GM19372 (cell line): ENCODE data around the gene SASH1.
"Not testable (repeated sequence)": the region's sequence is repeated elsewhere in the genome, so short reads cannot be mapped to it uniquely, and the experiment has no call there.

Source experiments
- ATAC-seq: cut with Tn5 transposase; IDR thresholded peaks from one replicate; pipeline ENCODE4 v1.9.1; 2021; ENCODE audit warnings: mild to moderate bottlenecking, low read depth, moderate library complexity; ENCODE audit not compliant: unreplicated experiment

Gene SASH1

DNA sequence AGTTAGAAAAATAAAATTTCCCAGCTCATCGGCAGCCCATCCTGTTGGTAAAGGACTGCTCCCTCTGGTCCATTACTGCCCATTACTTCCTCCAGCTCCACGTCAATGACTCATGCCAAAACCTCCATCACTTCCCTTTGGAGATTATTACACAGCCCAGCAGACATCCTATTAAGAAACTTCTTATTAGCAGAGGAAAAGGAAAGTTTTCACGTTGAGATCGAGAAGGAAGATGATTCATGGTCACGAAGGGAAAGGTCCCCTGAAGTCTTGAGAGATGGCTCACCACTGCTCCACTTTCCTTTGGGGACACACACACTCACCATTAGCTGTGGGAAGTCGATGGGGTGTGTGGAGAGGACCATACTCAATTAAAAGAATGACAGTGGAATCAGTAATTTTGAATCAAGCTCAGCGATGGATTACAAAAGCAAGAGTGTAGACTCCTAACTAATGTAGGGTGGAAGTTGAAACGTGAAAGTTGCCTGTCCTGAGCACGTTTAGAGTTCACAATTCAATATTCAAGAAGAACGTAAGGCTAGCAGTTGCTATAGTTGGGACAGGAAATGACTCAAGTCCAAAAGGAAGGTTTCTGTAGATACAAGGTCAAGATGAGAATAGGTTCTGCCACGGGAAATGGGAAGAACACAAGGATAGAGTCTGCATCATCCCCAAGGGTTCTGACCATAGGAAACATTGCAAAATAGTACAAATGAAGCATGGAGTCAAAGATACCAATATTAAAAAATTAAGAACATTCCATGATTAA, 21.6 kb downstream of the SASH1 start:
- no peak for ATAC-seq

DNA sequence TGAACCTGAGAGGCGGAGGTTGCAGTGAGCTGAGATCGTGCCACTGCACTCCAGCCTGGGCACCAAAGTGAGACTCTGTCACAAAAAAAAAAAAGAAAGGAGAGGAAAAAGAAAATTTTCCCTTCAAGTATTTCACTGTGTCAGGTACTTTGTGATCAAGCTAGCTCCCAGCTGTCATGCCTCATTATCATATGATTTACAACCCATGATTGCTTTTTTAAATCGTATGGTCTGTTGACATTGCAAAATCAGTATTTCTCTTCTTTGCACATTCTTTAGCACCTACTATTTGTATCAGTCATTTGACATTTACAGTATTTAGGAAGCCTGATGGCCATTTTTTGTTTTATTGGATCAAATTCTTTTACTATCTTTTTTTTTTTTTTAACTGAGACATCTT, 22.4 kb downstream of the SASH1 start:
- no peak for ATAC-seq

DNA sequence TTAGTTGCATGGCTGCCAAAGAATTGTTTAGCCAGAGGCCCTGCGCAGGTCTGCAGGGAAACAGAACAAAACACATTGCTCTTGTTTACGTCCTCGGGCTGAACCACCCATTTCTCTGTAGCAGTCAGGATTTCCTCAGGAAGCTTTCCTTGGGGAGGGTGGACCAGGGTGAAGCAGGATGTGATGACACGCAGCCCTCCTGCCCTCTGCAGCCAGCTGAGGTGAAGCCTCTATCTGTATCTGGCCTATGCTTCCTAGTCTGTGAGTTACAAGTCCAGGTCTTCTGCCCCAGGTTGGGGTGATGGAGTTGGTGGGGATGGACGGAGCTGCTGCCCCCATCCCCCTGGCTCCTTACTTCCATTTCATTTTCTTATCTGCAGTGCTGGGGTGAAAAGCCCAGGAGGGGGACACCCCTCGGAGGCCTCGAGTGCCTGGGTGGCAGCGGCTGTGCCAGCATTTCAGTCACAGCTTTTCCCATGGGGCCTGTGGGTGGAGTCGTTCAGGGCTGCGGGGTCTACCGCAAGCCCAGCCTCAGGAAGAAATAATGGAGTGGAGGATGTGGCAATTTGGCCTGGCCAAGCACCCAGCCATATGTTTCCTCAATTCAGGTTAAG, 24.9 kb downstream of the SASH1 start:
- no peak for ATAC-seq

DNA sequence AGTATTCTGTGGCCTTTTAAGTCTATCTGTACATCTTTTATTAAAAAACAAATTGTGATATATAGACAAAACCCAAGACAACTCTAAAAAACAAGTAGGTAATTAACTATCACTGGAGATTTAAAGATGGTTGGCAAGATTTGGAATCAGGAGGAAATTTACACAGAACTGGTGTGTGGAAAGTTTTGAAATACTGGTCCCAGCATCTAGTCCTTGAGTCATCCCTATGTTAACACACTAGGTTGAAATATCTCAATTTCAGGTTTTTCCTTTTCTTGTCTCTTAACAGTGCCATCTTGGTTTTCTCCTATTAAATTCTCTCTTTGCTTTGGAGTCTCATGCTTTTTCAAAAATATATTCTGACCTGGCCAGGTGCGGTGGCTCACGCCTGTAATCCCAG, 27.5 kb downstream of the SASH1 start:
- ATAC-seq, result no peak

DNA sequence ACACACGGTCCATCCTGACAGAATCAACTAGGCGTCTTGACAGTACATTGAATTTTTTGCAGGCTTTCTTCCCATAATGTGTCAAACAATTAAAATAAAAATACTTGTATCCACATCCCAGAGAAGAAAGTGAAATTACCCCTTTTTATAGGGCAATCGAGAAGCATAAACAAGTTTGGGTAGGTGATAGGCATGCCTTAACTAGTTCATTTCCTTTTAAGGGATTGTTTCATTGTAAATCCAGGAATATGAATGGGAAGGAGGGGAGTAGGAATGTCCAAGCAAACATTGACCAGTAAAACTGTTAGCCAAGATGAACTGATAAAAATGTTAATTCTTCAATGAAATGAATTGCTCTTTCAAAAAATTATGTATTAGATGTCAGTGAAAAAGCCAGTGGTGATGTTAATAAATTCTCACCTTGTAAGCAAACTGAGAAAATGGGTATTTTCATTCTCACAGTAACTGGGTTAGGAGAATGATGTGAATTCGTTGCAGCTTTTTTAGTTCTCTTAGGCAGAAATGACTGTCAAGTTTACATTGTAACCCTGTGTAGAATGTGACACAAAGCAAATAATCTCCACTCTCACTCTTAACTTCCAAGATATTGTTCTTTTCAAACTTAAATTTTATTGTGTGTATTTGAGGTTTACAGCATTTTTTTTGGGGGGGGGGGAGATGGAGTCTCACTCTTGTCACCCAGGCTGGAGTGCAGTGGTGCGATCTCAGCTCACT, 31.6 kb downstream of the SASH1 start:
- ATAC-seq, result no peak

DNA sequence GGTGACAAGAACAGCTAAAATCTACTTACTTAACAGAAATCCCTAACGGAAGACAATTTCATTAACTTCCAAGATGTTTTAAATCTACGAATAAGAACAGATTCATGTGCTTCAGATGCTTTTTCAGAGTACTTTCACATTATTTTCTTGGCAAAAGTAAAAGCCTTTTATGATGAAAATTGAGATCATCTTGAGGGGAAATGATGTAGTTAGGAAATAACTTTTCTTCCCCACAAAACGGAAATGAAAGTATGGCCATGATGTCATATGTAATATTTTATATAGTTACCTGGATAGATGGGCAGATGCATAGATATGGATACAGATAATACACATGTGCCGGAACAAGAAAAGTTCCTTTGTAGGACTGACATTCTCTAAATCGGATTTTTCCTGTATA, 32.8 kb downstream of the SASH1 start:
- ATAC-seq, result no peak

DNA sequence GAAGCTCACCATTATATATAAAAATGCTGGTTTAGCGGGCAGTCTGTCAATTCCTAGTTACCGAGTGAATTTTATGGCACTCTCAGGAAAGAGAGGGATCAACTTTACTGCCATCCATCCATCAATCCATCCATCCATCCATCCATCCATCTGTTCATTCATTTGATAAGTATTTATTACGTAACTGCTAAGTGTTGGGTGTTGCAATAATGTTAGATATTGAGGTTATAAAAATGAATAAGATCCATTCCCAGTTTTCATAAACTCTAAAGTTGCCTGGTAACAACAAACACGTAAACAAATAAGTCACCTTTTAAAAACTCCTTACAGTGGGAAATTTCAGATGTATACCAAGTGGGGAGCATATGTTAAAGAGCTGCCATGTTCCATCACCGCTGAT, 36.8 kb downstream of the SASH1 start:
- no peak for ATAC-seq

DNA sequence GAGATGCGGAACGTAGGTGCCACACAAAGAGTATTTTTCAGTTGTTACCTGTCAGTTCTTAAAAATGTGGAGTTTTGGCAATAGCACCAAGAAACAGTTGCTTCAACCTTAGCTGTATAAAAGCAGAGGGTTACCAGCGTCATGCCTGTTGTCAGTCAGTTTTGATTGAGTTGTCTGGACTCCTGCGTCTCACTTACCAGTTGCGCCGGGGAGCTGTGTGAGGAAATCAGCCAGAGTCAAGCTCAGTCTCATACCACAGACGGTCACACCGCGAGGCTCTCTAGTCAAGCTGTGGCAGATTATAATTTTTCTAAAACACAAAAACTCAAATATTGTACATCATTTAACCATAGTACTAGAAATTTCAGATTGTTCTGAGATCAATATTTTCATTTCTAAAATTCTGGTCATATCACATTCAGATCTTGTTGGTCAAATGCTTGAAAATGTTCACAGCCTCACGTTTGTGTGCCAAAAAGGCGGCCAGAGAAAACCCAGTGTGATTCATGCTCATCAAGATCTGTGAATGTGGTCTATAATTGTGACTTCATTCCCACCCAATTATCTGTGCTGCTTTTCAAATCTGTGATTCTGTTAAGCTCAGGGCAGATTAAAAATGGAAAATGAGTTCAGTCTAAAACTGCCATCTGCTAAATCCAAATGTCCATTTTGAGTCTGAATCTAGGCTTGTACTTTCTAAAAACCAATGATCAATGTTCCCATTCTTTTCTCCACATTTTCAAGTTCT, 37.5 kb downstream of the SASH1 start:
- ATAC-seq, result no peak

DNA sequence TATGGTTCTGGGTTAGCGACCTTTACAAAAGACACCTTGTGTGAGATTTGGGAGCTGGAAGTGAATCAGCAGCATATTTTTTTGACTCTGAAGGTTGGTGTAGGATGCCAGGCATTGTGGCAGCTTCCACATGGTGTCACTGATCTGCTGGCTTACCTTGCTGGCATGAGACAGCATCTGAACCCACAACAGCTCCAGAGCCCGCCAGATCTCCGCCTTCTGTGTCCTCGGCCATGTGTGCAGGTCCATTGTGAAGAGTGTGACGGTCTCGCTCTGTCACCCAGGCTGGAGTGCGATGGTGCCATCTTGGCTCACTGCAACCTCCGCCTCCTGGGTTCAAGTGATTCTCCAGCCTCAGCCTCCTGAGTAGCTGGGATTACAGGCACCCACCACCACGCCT, 39.4 kb downstream of the SASH1 start:
- ATAC-seq, result not testable (repeated sequence)

DNA sequence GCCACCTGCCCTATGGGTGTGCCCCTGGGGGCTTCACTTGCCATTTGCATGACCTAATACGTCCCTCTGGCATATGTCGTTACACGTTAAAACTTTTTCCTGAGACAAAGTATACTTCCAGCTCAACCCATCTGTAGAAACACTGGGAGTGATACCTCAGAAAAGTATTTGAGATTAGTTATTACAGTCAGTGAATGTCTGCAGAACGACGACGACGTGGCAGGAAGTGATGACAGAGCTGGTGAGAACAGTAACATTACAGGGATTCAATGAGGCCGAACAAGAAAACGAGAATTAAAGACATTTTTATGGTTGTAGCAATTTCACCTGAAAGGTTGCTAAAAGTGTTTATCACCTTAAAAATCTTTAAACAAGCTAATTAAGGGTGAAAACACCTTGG, 40.2 kb downstream of the SASH1 start:
- no peak for ATAC-seq

DNA sequence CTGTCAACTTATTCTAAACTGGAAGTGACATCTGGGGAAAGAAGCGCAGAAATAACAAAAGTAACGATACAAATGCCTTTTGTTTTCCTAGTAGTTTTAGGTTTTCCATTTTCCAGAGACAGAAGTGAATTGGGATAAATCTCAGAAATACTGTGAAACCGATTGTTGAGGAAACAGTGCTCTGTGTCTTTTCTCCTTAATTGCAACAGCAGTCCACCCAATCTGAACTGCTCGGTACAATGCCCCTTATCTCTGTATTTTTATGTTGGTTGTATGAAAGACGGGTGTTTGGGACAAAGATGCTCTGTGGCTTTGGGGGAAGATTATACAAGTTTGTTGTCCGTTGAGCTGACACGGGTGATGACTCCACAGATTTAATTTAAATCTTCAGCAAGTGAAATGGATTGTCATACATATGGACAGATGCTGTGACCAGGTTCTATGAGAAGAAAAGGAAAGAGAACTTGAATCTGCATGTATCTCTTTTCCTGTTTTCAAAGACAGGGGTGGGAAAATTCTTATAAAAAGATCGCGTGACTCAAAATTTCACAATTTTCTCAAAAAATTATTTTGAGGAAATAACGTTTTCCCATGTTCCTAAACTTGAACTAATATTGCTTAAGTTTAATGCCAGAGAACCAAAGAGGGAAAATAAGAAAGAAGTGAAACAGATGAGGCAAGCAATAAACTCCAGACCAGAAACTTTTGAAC, 41.2 kb downstream of the SASH1 start:
- ATAC-seq, result no peak

DNA sequence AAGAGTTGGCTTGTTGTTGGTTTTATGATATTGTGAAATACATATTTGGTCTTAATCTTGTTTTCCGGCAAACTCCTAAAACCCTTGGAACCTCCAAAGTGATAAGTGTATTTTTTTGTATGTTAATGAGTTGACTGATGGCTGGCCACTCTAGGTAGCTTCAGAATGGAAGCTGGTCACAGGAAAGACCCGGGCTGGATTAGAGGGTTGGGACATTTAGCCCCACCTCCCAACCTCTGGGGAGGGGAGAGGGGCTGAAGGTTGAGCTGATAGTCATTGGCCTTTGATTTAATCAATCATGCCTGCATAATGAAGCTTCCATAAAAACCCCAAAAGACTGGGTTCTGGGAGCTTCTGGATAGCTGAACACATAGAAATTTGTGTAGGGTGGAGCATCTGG, 42.7 kb downstream of the SASH1 start:
- ATAC-seq, result no peak

DNA sequence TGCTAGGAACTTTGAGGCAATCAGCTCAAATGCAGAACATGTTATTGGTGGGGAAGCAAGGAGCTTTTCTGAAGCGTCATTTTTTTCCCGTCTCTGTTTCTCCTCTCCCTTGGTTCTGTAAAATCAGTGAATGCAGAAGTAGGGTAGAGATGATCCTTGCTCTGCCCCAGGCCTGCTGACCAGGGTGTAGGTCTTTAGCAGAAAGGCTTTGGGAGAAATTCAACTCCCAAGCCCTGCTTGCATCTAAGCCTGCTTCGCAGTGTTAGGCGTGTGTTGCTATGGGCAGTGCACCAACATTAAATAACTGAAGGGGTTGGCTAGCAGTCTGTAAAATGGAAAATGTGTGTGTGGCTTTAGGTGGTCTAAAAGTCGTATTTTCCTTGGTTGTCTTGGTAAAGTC, 45.9 kb downstream of the SASH1 start:
- ATAC-seq, result no peak

DNA sequence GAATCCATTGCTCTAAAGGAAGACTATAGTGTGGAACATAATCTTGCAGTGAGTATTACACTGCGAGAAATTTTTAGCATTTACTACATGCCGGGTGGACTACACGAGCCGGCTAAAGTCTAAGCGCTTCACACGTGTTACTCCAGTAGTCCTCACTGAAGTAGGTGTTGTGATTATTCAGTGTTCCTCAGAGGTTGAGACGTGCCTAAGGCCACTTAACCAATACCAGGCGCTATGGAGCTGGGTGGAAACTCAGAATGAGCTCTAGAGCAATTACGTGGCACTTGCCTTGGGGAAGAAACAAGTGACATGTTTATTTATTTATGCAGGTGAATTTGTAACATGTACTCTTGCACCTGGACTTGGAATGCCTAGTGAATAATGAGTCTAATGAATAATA, 46.4 kb downstream of the SASH1 start:
- ATAC-seq, result no peak

DNA sequence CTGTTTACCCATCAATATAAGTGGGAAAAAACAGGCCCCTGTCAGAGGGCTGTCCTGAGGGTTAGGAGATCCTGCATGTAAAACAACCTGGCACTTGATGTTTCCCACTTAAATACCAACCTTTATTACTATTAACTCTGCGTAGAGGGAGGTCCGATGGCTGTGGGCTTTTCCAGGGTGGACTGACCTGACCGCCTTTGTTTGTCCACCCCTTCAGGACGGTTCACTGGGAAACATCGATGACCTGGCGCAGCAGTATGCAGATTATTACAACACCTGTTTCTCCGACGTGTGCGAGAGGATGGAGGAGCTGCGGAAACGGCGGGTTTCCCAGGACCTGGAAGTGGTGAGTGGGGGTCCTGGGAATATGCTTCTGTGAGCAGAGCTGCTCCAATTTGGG, 47.3 kb downstream of the SASH1 start:
- no peak for ATAC-seq

DNA sequence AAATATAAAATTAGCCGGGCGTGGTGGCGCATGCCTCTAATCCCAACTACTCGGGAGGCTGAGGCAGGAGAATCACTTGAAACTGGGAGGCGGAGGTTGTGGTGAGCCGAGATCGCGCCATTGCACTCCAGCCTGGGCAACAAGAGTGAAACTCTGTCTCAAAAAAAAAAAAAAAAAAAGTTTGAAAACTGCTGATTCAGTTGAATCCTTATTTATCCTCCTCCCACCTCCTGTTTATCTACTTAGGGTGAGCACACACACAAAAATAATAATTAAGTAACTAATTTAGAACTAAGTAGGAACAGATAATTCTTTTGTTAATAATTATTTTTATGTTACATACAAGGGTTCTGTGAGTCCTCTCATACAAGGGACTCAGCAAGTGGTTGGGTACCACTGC, 49.5 kb downstream of the SASH1 start:
- ATAC-seq, result not testable (repeated sequence)

DNA sequence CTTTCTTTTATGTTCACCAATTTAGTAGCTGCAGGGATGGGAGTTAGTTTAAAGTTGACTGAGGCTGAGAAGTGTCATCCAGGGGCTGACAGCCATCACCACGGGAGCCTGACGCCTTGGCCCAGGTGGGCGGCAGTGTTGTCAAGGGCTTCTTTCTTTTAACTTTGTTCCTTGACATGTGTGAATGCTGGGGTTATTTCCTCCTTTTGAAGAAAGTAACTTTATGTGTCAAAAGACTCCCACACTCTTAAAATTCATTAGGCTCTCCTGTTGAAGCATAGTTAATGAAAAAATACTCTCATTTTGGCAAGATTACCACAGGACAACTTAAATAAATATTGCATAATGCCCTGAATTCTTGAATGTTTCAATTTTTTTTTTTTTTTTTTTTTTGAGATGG, 50.0 kb downstream of the SASH1 start:
- no peak for ATAC-seq

DNA sequence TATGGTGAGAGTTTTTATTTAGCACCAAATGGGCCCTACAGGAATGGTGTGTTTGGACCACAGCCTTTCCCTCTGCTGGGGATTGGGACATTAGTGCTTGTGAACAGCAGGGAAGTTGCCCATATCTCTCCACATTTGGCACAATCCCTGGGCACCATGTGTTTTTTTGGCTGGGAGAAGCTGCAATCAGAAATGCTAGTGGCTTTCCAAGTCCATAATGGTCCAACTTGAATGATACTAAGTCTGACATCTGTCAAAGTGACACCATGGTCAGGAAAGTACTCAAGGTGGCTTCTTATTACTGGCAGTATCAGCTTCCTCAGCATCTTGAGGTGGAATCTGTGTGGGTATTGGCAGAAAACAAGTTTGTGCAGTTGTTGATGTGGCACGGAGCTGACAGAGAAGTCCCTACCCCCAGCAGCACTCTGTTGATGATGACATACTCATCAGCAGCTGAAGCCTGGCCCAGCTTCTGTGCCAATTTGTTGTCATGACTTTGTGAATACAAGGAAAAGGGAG, 53.0 kb downstream of the SASH1 start:
- ATAC-seq, result no peak

DNA sequence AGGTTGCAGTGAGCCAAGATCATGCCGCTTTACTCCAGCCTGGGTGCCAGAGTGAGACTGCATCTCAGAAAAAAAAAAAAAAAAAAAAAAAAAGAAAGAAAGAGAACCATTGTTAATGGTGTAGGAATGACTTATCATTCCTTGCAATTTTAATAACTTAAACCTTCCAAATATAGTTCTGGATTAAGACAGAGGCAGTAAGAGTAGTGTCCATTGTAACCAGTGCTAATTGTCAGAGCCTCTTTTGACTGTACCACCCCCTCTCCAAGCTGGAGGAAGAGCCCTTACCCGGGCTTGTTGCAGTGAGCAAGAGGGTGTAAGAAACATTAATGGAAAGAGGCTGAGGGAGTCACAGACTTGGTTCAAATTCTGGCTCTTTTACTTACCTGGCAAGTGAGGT, 53.8 kb downstream of the SASH1 start:
- ATAC-seq, result no peak

DNA sequence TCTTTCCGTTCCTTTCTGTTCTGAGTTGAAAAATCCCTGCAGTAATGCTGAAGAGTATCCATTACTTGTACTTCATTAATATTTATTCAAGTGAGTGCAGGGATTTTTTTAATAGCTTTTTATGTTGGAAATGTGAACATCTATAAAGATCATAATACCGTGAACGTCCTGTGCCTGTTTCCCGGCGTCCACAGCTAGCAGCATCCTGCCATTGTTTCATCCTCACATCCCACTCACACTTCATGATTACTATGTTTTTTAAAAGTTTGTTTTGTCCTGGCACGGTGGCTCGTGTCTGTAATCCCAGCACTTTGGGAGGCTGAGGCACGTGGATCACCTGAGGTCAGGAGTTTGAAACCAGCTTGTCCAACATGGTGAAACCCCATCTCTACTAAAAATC, 54.3 kb downstream of the SASH1 start:
- no peak for ATAC-seq
